NCI-H187 treated with DMSO at 0.1 percent for 48 hours (cell line): Measurements from ENCODE around the gene MRNIP.
A peak's percentile ranks its signal among the peaks of the same experiment; 100 is the strongest.

Source experiments
- DNase-seq: peaks from one replicate; lab custom pipeline; 2025; lab: John Stamatoyannopoulos, UW

The MRNIP gene

GRCh38 chr5:179858586-179859427, at the start of gene MRNIP:
Gene MRNIP, minus strand, starts transcription at chr5:179858817. Its CDS starts 21 bp downstream, at chr5:179858796.
- peak; percentile 76 for DNase-seq

- DNase-seq, result no peak
Observed at GRCh38 chr5:179907556-179908324, 49.1 kb upstream of the MRNIP start, which contains the start of gene TBC1D9B. Gene TBC1D9B, minus strand, starts transcription at chr5:179907897. Its CDS starts 76 bp downstream, at chr5:179907821.

GRCh38 chr5:179906795-179907555, 48.4 kb upstream of the MRNIP start:
- DNase-seq, result no peak

GRCh38 chr5:179906294-179906794, 47.7 kb upstream of the MRNIP start:
- no peak for DNase-seq

GRCh38 chr5:179905161-179905560, 46.5 kb upstream of the MRNIP start:
- DNase-seq, result no peak

GRCh38 chr5:179904463-179905160, 46.0 kb upstream of the MRNIP start:
- no peak for DNase-seq

GRCh38 chr5:179902763-179903158, 44.1 kb upstream of the MRNIP start:
- DNase-seq, result no peak

GRCh38 chr5:179901915-179902762, 43.5 kb upstream of the MRNIP start:
- DNase-seq, result no peak

- DNase-seq, result no peak
Observed at GRCh38 chr5:179901462-179901861, 42.8 kb upstream of the MRNIP start.

- DNase-seq, result no peak
Observed at GRCh38 chr5:179900711-179901110, 42.1 kb upstream of the MRNIP start.

GRCh38 chr5:179900206-179900605, 41.6 kb upstream of the MRNIP start:
- DNase-seq, result no peak

- DNase-seq, result no peak
Observed at GRCh38 chr5:179895861-179896260, 37.2 kb upstream of the MRNIP start.

GRCh38 chr5:179893958-179894895, 35.6 kb upstream of the MRNIP start:
- DNase-seq, result no peak

- no peak for DNase-seq
Observed at GRCh38 chr5:179893076-179893957, 34.7 kb upstream of the MRNIP start.

- no peak for DNase-seq
Observed at GRCh38 chr5:179892255-179892654, 33.6 kb upstream of the MRNIP start.

- no peak for DNase-seq
Observed at GRCh38 chr5:179890751-179891682, 32.4 kb upstream of the MRNIP start.

GRCh38 chr5:179889885-179890284, 31.3 kb upstream of the MRNIP start:
- no peak for DNase-seq
